ENCODE measurements around the gene E4F1. TPM values are rescaled to one million over a fixed set of nuclear protein-coding genes. Genes with fewer than 3 reads are reported as not detected.

Gene E4F1
- total and polyA plus RNA-seq, 10 of the 15 experiments (the other 5 are each of a cell fraction or from before 2014, with no cell fraction given), result 0.23 to 36.5 (median 14.5) TPM

DNA sequence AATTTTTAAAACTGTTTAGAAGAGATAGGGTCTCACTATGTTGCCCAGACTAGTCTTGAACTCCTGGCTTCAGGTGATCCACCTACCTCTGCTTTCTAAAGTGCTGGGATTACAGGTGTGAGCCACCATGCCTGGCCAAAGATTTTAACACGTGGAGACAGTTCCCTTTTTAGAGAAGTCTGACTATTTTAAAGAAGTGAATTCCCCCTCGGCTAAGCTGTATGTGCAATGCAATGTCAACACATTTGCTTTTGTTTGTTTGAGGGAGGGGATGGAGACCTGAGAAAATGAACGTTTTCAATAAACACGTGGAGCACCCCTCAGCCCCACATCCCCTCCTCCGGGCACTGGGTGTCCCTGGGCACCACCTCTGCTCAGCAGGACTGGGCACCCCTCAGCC, 58.9 kb downstream of the E4F1 start:
- SMC1A ChIA-PET (ENCODE audit: uncharacterized antibody, unreplicated experiment), result no interaction called here
- ATAC-seq, result no peak
- in situ Hi-C loops (cut with MboI) (no loop called here), intact Hi-C loops (cut with micrococcal nuclease; ENCODE audit: unreplicated experiment) (no loop called here)
- H3K4me2 ChIP-seq (ENCODE audit: control insufficient read depth, insufficient read depth), result no peak overlapping the region
- RAD21 ChIA-PET (ENCODE audit: unreplicated experiment), result no interaction called here
- DNase-seq (ENCODE audit: low read depth, low spot score), result no peak
- H4K20me1 ChIP-seq (ENCODE audit: control insufficient read depth, insufficient read depth), result no peaks in the 10 kb centered on the region
- H3K9me3 ChIP-seq (replicated peaks; ENCODE audit: control insufficient read depth, insufficient read depth, low read length), result no peaks in the 10 kb centered on the region
- no peaks in the 10 kb centered on the region for H3K79me2 ChIP-seq (ENCODE audit: control insufficient read depth, insufficient read depth, low read length)
- H3K4me3 ChIP-seq, result no peak overlapping the region
- no TSS peak for BruUV-seq (replicated peaks)
- WGBS (ENCODE audit: insufficient coverage, insufficient replicate concordance, low lambda C conversion rate, missing lambda C conversion rate), result 41% methylated on average over 5 of the region's 5 CpGs
- H3K27me3 ChIP-seq (replicated peaks in 1 of 2; ENCODE audit: control insufficient read depth in 2 of 2, insufficient read depth in 2 of 2, low read length in 1 of 2), result no peaks in the 10 kb centered on the region
- H3K27ac ChIP-seq (ENCODE audit: control insufficient read depth, insufficient read depth), result no peak overlapping the region
- no peak overlapping the region for H3K9ac ChIP-seq (ENCODE audit: control insufficient read depth, insufficient read depth, low read length)
- no peaks in the 10 kb centered on the region for H3K36me3 ChIP-seq (ENCODE audit: control insufficient read depth in 2 of 2, insufficient read depth in 2 of 2, low read length in 1 of 2)
- H2AFZ ChIP-seq (ENCODE audit: control insufficient read depth, low read depth, low read length), result no peak overlapping the region
- CTCF ChIA-PET, result no interaction called here
- H3K4me1 ChIP-seq (ENCODE audit: control insufficient read depth, insufficient read depth, low read length), result no peaks in the 10 kb centered on the region
- POLR2A ChIA-PET, result no interaction called here
- no peak for FAIRE-seq
- TF ChIP-seq, protein P1, sequence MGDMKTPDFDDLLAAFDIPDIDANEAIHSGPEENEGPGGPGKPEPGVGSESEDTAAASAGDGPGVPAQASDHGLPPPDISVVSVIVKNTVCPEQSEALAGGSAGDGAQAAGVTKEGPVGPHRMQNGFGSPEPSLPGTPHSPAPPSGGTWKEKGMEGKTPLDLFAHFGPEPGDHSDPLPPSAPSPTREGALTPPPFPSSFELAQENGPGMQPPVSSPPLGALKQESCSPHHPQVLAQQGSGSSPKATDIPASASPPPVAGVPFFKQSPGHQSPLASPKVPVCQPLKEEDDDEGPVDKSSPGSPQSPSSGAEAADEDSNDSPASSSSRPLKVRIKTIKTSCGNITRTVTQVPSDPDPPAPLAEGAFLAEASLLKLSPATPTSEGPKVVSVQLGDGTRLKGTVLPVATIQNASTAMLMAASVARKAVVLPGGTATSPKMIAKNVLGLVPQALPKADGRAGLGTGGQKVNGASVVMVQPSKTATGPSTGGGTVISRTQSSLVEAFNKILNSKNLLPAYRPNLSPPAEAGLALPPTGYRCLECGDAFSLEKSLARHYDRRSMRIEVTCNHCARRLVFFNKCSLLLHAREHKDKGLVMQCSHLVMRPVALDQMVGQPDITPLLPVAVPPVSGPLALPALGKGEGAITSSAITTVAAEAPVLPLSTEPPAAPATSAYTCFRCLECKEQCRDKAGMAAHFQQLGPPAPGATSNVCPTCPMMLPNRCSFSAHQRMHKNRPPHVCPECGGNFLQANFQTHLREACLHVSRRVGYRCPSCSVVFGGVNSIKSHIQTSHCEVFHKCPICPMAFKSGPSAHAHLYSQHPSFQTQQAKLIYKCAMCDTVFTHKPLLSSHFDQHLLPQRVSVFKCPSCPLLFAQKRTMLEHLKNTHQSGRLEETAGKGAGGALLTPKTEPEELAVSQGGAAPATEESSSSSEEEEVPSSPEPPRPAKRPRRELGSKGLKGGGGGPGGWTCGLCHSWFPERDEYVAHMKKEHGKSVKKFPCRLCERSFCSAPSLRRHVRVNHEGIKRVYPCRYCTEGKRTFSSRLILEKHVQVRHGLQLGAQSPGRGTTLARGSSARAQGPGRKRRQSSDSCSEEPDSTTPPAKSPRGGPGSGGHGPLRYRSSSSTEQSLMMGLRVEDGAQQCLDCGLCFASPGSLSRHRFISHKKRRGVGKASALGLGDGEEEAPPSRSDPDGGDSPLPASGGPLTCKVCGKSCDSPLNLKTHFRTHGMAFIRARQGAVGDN (IDR thresholded peaks at IDR 0.05), result no peak
- TF ChIP-seq SUPT20H (IDR thresholded peaks at IDR 0.05; ENCODE audit: borderline replicate concordance, control insufficient read depth, low read depth, low read length) (no peak), RUNX3 (IDR thresholded peaks at IDR 0.05; ENCODE audit: low read length) (no peak), ZSCAN29 (IDR thresholded peaks at IDR 0.05) (no peak), ZBED1 (IDR thresholded peaks at IDR 0.05; ENCODE audit: borderline replicate concordance) (no peak), NR2C2 (IDR thresholded peaks at IDR 0.05; ENCODE audit: borderline replicate concordance, control insufficient read depth, insufficient read length, low read depth) (no peak), BMI1 (IDR thresholded peaks at IDR 0.05; ENCODE audit: borderline replicate concordance) (no peak), NRF1 (conservative IDR thresholded peaks at IDR 0.05; ENCODE audit: low read depth, low read length) (no peak), CBX3 (IDR thresholded peaks at IDR 0.05; ENCODE audit: borderline replicate concordance, low read depth) (no peak), YY1 (IDR thresholded peaks at IDR 0.05; ENCODE audit: low read depth, low read length) (no peak), FOXK2 (IDR thresholded peaks at IDR 0.05) (no peak)
- TF ChIP-seq, protein P2, sequence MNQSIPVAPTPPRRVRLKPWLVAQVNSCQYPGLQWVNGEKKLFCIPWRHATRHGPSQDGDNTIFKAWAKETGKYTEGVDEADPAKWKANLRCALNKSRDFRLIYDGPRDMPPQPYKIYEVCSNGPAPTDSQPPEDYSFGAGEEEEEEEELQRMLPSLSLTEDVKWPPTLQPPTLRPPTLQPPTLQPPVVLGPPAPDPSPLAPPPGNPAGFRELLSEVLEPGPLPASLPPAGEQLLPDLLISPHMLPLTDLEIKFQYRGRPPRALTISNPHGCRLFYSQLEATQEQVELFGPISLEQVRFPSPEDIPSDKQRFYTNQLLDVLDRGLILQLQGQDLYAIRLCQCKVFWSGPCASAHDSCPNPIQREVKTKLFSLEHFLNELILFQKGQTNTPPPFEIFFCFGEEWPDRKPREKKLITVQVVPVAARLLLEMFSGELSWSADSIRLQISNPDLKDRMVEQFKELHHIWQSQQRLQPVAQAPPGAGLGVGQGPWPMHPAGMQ (IDR thresholded peaks at IDR 0.05; ENCODE audit: borderline replicate concordance), result no peak
- TF ChIP-seq, protein P3, sequence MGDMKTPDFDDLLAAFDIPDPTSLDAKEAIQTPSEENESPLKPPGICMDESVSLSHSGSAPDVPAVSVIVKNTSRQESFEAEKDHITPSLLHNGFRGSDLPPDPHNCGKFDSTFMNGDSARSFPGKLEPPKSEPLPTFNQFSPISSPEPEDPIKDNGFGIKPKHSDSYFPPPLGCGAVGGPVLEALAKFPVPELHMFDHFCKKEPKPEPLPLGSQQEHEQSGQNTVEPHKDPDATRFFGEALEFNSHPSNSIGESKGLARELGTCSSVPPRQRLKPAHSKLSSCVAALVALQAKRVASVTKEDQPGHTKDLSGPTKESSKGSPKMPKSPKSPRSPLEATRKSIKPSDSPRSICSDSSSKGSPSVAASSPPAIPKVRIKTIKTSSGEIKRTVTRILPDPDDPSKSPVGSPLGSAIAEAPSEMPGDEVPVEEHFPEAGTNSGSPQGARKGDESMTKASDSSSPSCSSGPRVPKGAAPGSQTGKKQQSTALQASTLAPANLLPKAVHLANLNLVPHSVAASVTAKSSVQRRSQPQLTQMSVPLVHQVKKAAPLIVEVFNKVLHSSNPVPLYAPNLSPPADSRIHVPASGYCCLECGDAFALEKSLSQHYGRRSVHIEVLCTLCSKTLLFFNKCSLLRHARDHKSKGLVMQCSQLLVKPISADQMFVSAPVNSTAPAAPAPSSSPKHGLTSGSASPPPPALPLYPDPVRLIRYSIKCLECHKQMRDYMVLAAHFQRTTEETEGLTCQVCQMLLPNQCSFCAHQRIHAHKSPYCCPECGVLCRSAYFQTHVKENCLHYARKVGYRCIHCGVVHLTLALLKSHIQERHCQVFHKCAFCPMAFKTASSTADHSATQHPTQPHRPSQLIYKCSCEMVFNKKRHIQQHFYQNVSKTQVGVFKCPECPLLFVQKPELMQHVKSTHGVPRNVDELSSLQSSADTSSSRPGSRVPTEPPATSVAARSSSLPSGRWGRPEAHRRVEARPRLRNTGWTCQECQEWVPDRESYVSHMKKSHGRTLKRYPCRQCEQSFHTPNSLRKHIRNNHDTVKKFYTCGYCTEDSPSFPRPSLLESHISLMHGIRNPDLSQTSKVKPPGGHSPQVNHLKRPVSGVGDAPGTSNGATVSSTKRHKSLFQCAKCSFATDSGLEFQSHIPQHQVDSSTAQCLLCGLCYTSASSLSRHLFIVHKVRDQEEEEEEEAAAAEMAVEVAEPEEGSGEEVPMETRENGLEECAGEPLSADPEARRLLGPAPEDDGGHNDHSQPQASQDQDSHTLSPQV (IDR thresholded peaks at IDR 0.05), result no peak
- TF ChIP-seq, protein P4, sequence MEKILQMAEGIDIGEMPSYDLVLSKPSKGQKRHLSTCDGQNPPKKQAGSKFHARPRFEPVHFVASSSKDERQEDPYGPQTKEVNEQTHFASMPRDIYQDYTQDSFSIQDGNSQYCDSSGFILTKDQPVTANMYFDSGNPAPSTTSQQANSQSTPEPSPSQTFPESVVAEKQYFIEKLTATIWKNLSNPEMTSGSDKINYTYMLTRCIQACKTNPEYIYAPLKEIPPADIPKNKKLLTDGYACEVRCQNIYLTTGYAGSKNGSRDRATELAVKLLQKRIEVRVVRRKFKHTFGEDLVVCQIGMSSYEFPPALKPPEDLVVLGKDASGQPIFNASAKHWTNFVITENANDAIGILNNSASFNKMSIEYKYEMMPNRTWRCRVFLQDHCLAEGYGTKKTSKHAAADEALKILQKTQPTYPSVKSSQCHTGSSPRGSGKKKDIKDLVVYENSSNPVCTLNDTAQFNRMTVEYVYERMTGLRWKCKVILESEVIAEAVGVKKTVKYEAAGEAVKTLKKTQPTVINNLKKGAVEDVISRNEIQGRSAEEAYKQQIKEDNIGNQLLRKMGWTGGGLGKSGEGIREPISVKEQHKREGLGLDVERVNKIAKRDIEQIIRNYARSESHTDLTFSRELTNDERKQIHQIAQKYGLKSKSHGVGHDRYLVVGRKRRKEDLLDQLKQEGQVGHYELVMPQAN (conservative IDR thresholded peaks at IDR 0.05), result no peak
